GM04503 (cell line): ENCODE results near the gene HPSE2.
"Not testable (repeated sequence)": the region's sequence is repeated elsewhere in the genome, so short reads cannot be mapped to it uniquely, and the experiment has no call there.

Source experiments
- DNase-seq: peaks from one replicate; pipeline ENCODE4 v3.0.0-alpha.2; 2012; ENCODE audit warnings: low read depth

The HPSE2 gene

GRCh38 chr10:98919899-98920298 lies 315.8 kb downstream of the HPSE2 start:
- no peak for DNase-seq

GRCh38 chr10:98917828-98918227 lies 317.8 kb downstream of the HPSE2 start:
- DNase-seq = no peak

GRCh38 chr10:98916526-98917125 lies 319.0 kb downstream of the HPSE2 start:
- no peak for DNase-seq

GRCh38 chr10:98915911-98916310 lies 319.7 kb downstream of the HPSE2 start:
- DNase-seq = no peak

- no peak for DNase-seq
Measured at GRCh38 chr10:98910546-98910945, 325.1 kb downstream of the HPSE2 start.

- DNase-seq = no peak
Measured at GRCh38 chr10:98910048-98910447, 325.6 kb downstream of the HPSE2 start.

GRCh38 chr10:98908868-98909267 lies 326.8 kb downstream of the HPSE2 start:
- DNase-seq = no peak

GRCh38 chr10:98908247-98908646 lies 327.4 kb downstream of the HPSE2 start:
- DNase-seq = not testable (repeated sequence)

- DNase-seq = no peak
Measured at GRCh38 chr10:98901441-98902110, 334.1 kb downstream of the HPSE2 start.

- DNase-seq = no peak
Measured at GRCh38 chr10:98899018-98899417, 336.6 kb downstream of the HPSE2 start.

GRCh38 chr10:98892523-98892922 lies 343.1 kb downstream of the HPSE2 start:
- DNase-seq = no peak

- DNase-seq = no peak
Measured at GRCh38 chr10:98886686-98887085, 349.0 kb downstream of the HPSE2 start.

- no peak for DNase-seq
Measured at GRCh38 chr10:98885378-98885777, 350.3 kb downstream of the HPSE2 start.

- no peak for DNase-seq
Measured at GRCh38 chr10:98881789-98882188, 353.9 kb downstream of the HPSE2 start.

GRCh38 chr10:98880971-98881370 lies 354.7 kb downstream of the HPSE2 start:
- DNase-seq = no peak

GRCh38 chr10:98878921-98879320 lies 356.7 kb downstream of the HPSE2 start:
- no peak for DNase-seq

GRCh38 chr10:98878418-98878817 lies 357.2 kb downstream of the HPSE2 start:
- no peak for DNase-seq

- DNase-seq = no peak
Measured at GRCh38 chr10:98861962-98862361, 373.7 kb downstream of the HPSE2 start.

- DNase-seq = no peak
Measured at GRCh38 chr10:98858525-98858924, 377.1 kb downstream of the HPSE2 start.

GRCh38 chr10:98855403-98856189 lies 380.1 kb downstream of the HPSE2 start:
- no peak for DNase-seq

- no peak for DNase-seq
Measured at GRCh38 chr10:98852686-98853085, 383.0 kb downstream of the HPSE2 start.

GRCh38 chr10:98848361-98848760 lies 387.3 kb downstream of the HPSE2 start:
- no peak for DNase-seq

- no peak for DNase-seq
Measured at GRCh38 chr10:98846787-98847186, 388.9 kb downstream of the HPSE2 start.
